HG02678 (cell line): ENCODE results near the gene MACROH2A2.
"Not testable (repeated sequence)": the region's sequence is repeated elsewhere in the genome, so short reads cannot be mapped to it uniquely, and the experiment has no call there.

Experiments
- ATAC-seq: cut with Tn5 transposase; IDR thresholded peaks from one replicate; pipeline ENCODE4 v1.9.1; 2021; ENCODE audit warnings: mild to moderate bottlenecking, moderate library complexity; ENCODE audit not compliant: unreplicated experiment

MACROH2A2 gene

GRCh38 chr10:70066190-70066589 lies 13.5 kb downstream of the MACROH2A2 start:
- no peak for ATAC-seq

GRCh38 chr10:70067586-70067985 lies 14.9 kb downstream of the MACROH2A2 start:
- no peak for ATAC-seq

GRCh38 chr10:70068925-70069324 lies 16.3 kb downstream of the MACROH2A2 start:
- ATAC-seq = no peak

GRCh38 chr10:70069346-70069745 lies 16.7 kb downstream of the MACROH2A2 start:
- no peak for ATAC-seq

- no peak for ATAC-seq
Measured at GRCh38 chr10:70070834-70071233, 18.2 kb downstream of the MACROH2A2 start.

- no peak for ATAC-seq
Measured at GRCh38 chr10:70074165-70074564, 21.5 kb downstream of the MACROH2A2 start.

- no peak for ATAC-seq
Measured at GRCh38 chr10:70074971-70075370, 22.3 kb downstream of the MACROH2A2 start.

- no peak for ATAC-seq
Measured at GRCh38 chr10:70078329-70078728, 25.7 kb downstream of the MACROH2A2 start.

GRCh38 chr10:70078937-70079336 lies 26.3 kb downstream of the MACROH2A2 start:
- ATAC-seq = no peak

GRCh38 chr10:70080789-70081188 lies 28.1 kb downstream of the MACROH2A2 start:
- ATAC-seq = not testable (repeated sequence)

GRCh38 chr10:70084189-70084588 lies 31.5 kb downstream of the MACROH2A2 start:
- no peak for ATAC-seq

- no peak for ATAC-seq
Measured at GRCh38 chr10:70085975-70086613, 33.4 kb downstream of the MACROH2A2 start.

GRCh38 chr10:70087616-70088307 lies 35.1 kb downstream of the MACROH2A2 start:
- ATAC-seq = no peak

GRCh38 chr10:70088308-70088698 lies 35.7 kb downstream of the MACROH2A2 start:
- ATAC-seq = no peak

- ATAC-seq = no peak
Measured at GRCh38 chr10:70090013-70090412, 37.4 kb downstream of the MACROH2A2 start.

GRCh38 chr10:70090951-70091350 lies 38.3 kb downstream of the MACROH2A2 start:
- no peak for ATAC-seq

GRCh38 chr10:70092389-70092718 lies 39.7 kb downstream of the MACROH2A2 start:
- ATAC-seq = no peak

- no peak for ATAC-seq
Measured at GRCh38 chr10:70093335-70093944, 40.8 kb downstream of the MACROH2A2 start.

GRCh38 chr10:70094250-70094649 lies 41.6 kb downstream of the MACROH2A2 start:
- ATAC-seq = no peak

- ATAC-seq = no peak
Measured at GRCh38 chr10:70096016-70096704, 43.5 kb downstream of the MACROH2A2 start.

- no peak for ATAC-seq
Measured at GRCh38 chr10:70096705-70097420, 44.2 kb downstream of the MACROH2A2 start.
